Smooth muscle cell (in vitro differentiated cells): ENCODE measurements around the gene SLC16A11. TPM values are rescaled to one million over a fixed set of nuclear protein-coding genes. Genes with fewer than 3 reads are reported as not detected.

ENCODE experiments used
- DNase-seq: peaks from one replicate; lab custom pipeline; 2025; ENCODE audit not compliant: unreplicated experiment; lab: John Stamatoyannopoulos, UW
- H2AFZ ChIP-seq: fragments of 200-600 bp; sonication (generic); 2 replicates; pipeline ENCODE4 v1.6.0; 2016; ENCODE audit warnings: antibody characterized with exemption, low read depth, mild to moderate bottlenecking
- H3F3A ChIP-seq: fragments of 200-600 bp; sonication (generic); 2 replicates; pipeline ENCODE4 v1.6.0; 2017; ENCODE audit warnings: antibody characterized with exemption, low read depth
- H3K27ac ChIP-seq: fragments of 200-600 bp; sonication (generic); 2 replicates; pipeline ENCODE4 v1.5.1; 2016; ENCODE audit warnings: low read depth, mild to moderate bottlenecking
- H3K27me3 ChIP-seq: fragments of 200-600 bp; sonication (generic); 2 replicates; pipeline ENCODE4 v1.6.1; 2016; ENCODE audit warnings: low read depth, mild to moderate bottlenecking
- H3K36me3 ChIP-seq: fragments of 200-600 bp; sonication (generic); 2 replicates; pipeline ENCODE4 v1.5.1; 2016; ENCODE audit warnings: low read depth
- H3K4me1 ChIP-seq: fragments of 200-600 bp; sonication (generic); 2 replicates; pipeline ENCODE4 v1.5.1; 2016; ENCODE audit warnings: low read depth
- H3K4me2 ChIP-seq: fragments of 200-600 bp; sonication (generic); 2 replicates; pipeline ENCODE4 v1.6.0; 2016; ENCODE audit warnings: mild to moderate bottlenecking
- H3K4me3 ChIP-seq: fragments of 200-600 bp; sonication (generic); 2 replicates; pipeline ENCODE4 v1.5.1; 2016; ENCODE audit warnings: mild to moderate bottlenecking
- H3K79me2 ChIP-seq: fragments of 200-600 bp; sonication (generic); 2 replicates; pipeline ENCODE4 v1.6.0; 2016; ENCODE audit warnings: low read depth, mild to moderate bottlenecking
- H3K9ac ChIP-seq: fragments of 200-600 bp; sonication (generic); 2 replicates; pipeline ENCODE4 v1.6.0; 2016; ENCODE audit warnings: low read depth
- H3K9me3 ChIP-seq: fragments of 200-600 bp; sonication (generic); replicated peaks from 2 replicates; pipeline ENCODE4 v1.5.1; 2016; ENCODE audit warnings: low read depth
- H4K20me1 ChIP-seq: fragments of 200-600 bp; sonication (generic); 2 replicates; pipeline ENCODE4 v1.6.0; 2016; ENCODE audit warnings: low read depth
- WGBS: methylation state at CpG from one replicate; pipeline ENCODE4 v1.1.7; 2016; ENCODE audit warnings: low lambda C conversion rate; 5-methylcytosine and 5-hydroxymethylcytosine counted together
- polyA plus RNA-seq: library from polyadenylated mRNA; unstranded; fragments of >200 nt; fragmentation: Nextera tagmentation; extraction: Ambion mirVana; gene quantifications from 2 replicates; pipeline ENCODE4 v1.2.1, GENCODE V29; 2016
- total RNA-seq: library from RNA; depleted of rRNA; stranded (reverse); fragments of >200 nt; gene quantifications from 2 replicates; pipeline ENCODE4 v1.2.3, GENCODE V29; 2014
- TF ChIP-seq, protein P1 (sequence below): fragments of 200-600 bp; sonication (generic); IDR thresholded peaks from 2 replicates; pipeline ENCODE4 v1.5.1; 2017; ENCODE audit warnings: borderline replicate concordance, mild to moderate bottlenecking, antibody characterized with exemption; ENCODE audit not compliant: insufficient read depth, poor library complexity, severe bottlenecking

SLC16A11 gene
- total and polyA plus RNA-seq, 2 experiments from 2014 or later: 0.36 to 0.80 TPM

DNA sequence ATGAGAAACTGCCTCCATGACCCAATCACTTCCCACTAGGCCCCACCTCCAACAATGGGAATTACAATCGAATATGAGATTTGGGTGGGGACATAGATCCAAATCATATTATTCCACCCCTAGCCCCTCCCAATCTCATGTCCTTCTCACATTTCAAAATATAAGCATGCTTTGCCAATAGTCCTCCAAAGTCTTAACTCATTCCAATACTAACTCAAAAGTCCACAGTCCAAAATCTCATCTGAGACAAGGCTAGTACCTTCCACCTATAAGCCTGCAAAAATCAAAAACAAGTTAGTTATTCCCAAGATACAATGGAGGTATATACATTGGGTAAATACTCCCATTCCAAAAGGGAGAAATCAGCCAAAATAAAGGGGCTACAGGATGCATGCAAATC is 23.3 kb upstream of the SLC16A11 start:
- Histone ChIP-seq H3K9me3 (no peaks in the 10 kb centered on the region), H3K36me3 (no peaks in the 10 kb centered on the region), H4K20me1 (no peaks in the 10 kb centered on the region), H3K9ac (no peak overlapping the region), H3K27ac (no peak overlapping the region), H3K27me3 (no peaks in the 10 kb centered on the region), H2AFZ (no peak overlapping the region), H3F3A (no peaks in the 10 kb centered on the region), H3K79me2 (no peaks in the 10 kb centered on the region), H3K4me2 (no peak overlapping the region), H3K4me3 (no peak overlapping the region), H3K4me1 (no peaks in the 10 kb centered on the region)
- 93% methylated on average over 1 of the region's 1 CpG for WGBS
- TF ChIP-seq, protein P1, sequence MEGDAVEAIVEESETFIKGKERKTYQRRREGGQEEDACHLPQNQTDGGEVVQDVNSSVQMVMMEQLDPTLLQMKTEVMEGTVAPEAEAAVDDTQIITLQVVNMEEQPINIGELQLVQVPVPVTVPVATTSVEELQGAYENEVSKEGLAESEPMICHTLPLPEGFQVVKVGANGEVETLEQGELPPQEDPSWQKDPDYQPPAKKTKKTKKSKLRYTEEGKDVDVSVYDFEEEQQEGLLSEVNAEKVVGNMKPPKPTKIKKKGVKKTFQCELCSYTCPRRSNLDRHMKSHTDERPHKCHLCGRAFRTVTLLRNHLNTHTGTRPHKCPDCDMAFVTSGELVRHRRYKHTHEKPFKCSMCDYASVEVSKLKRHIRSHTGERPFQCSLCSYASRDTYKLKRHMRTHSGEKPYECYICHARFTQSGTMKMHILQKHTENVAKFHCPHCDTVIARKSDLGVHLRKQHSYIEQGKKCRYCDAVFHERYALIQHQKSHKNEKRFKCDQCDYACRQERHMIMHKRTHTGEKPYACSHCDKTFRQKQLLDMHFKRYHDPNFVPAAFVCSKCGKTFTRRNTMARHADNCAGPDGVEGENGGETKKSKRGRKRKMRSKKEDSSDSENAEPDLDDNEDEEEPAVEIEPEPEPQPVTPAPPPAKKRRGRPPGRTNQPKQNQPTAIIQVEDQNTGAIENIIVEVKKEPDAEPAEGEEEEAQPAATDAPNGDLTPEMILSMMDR: no peak
- DNase-seq: no peak

DNA sequence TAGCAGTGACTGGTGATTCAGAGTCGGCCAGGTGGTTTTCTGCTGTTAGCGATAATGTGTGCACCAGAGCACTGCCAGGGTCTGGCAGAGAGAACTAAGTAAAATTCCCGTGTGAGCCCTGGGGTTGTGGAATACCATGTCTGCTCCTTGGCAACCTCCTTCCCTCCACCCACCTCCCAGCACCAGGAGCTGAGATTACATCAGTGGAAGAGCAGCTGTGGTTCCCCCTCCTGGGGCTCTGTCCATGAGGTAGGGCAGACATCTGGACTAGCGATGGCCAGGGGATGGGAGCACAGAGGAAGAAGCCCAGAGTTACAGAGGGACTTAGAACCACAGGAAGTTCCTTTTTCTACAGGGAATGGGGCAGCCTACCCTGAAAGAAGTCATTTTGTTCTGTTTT is 20.4 kb upstream of the SLC16A11 start:
- Histone ChIP-seq H3K4me2 (no peak overlapping the region), H3K4me3 (no peak overlapping the region), H3K9me3 (no peaks in the 10 kb centered on the region), H3F3A (no peaks in the 10 kb centered on the region), H3K79me2 (no peaks in the 10 kb centered on the region), H3K27ac (no peak overlapping the region), H3K27me3 (no peaks in the 10 kb centered on the region), H3K4me1 (no peaks in the 10 kb centered on the region), H4K20me1 (no peaks in the 10 kb centered on the region), H3K36me3 (no peaks in the 10 kb centered on the region), H2AFZ (no peak overlapping the region), H3K9ac (no peak overlapping the region)
- TF ChIP-seq, protein P1: no peak
- no peak for DNase-seq
- WGBS: 70% methylated on average over 4 of the region's 4 CpGs

DNA sequence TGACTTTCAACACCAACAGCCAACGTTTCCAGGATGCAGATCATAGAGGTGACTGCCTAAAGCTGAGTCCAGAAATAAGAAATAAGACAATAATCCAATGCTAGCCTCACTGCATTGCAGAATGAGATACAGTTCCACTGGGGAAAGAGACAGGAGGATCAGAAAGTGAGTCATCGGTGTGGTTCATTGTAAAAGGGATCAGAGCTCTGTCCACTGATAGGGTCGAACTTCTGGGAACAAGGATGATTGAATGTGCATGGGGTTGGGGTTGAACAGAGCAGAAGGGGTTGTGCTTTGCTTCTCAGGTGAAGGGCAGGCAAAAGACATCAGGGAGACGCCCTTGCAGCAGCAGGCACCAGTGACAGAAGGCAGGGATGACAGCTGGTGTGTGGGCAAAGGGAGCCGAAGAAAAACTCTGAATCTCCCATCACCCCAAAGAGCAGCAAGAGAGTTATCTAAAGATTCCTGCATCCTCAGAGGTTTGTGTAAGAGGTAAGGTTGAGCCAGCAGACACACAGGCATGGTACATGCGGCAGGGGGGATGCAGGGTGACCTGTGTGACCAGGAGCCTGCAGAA is 19.7 kb upstream of the SLC16A11 start:
- no peak overlapping the region for H2AFZ ChIP-seq
- H3K27me3 ChIP-seq: no peaks in the 10 kb centered on the region
- no peak overlapping the region for H3K9ac ChIP-seq
- no peaks in the 10 kb centered on the region for H3K36me3 ChIP-seq
- H3K27ac ChIP-seq: no peak overlapping the region
- H3K79me2 ChIP-seq: no peaks in the 10 kb centered on the region
- TF ChIP-seq, protein P1: no peak
- 67% methylated on average over 6 of the region's 6 CpGs for WGBS
- no peak overlapping the region for H3K4me2 ChIP-seq
- H3K4me1 ChIP-seq: no peaks in the 10 kb centered on the region
- H3K4me3 ChIP-seq: no peak overlapping the region
- no peaks in the 10 kb centered on the region for H3K9me3 ChIP-seq
- no peaks in the 10 kb centered on the region for H4K20me1 ChIP-seq
- H3F3A ChIP-seq: no peaks in the 10 kb centered on the region
- no peak for DNase-seq

- H3K9me3 ChIP-seq: no peaks in the 10 kb centered on the region
- 75% methylated on average over 6 of the region's 6 CpGs for WGBS
- no peaks in the 10 kb centered on the region for H3K27me3 ChIP-seq
- no peaks in the 10 kb centered on the region for H3K79me2 ChIP-seq
- no peak overlapping the region for H2AFZ ChIP-seq
- H3K27ac ChIP-seq: no peak overlapping the region
- no peak for DNase-seq
- no peak overlapping the region for H3K4me2 ChIP-seq
- no peaks in the 10 kb centered on the region for H4K20me1 ChIP-seq
- H3K36me3 ChIP-seq: no peaks in the 10 kb centered on the region
- no peak overlapping the region for H3K4me3 ChIP-seq
- H3K4me1 ChIP-seq: no peaks in the 10 kb centered on the region
- no peaks in the 10 kb centered on the region for H3F3A ChIP-seq
- TF ChIP-seq, protein P1: no peak
- no peak overlapping the region for H3K9ac ChIP-seq
These were observed 16.4 kb upstream of the SLC16A11 start for GRCh38 chr17:7060165-7060891.
